IMR-90 (cell line): ENCODE results near the gene FNBP1L.

Experiments
- CEBPB ChIP-seq: IDR thresholded peaks from 2 replicates; pipeline ENCODE4 v1.6.1; 2012; ENCODE audit warnings: low read depth, low read length, improper control_type of control experiment
- ELK1 ChIP-seq: fragments of 150-350 bp; IDR thresholded peaks from 2 replicates; pipeline ENCODE4 v1.6.1; 2016; ENCODE audit warnings: low read depth, mild to moderate bottlenecking, low read length, moderate library complexity, borderline replicate concordance
- FOS ChIP-seq: fragments of 150-350 bp; IDR thresholded peaks from 2 replicates; pipeline ENCODE4 v1.6.1; 2016; ENCODE audit warnings: low read depth, low read length
- MXI1 ChIP-seq: IDR thresholded peaks from 2 replicates; pipeline ENCODE4 v1.6.1; 2012; ENCODE audit warnings: low read depth, mild to moderate bottlenecking, low read length, moderate library complexity, borderline replicate concordance
- POLR2A ChIP-seq: IDR thresholded peaks from 2 replicates; pipeline ENCODE4 v1.6.1; 2012; ENCODE audit warnings: mild to moderate bottlenecking, low read depth, low read length
- RAD21 ChIP-seq: IDR thresholded peaks from 2 replicates; pipeline ENCODE4 v1.6.1; 2012; ENCODE audit warnings: low read length, improper control_type of control experiment
- SMC3 ChIP-seq: fragments of 150-350 bp; IDR thresholded peaks from 2 replicates; pipeline ENCODE4 v1.6.1; 2016; ENCODE audit warnings: low read depth, mild to moderate bottlenecking, antibody characterized with exemption, low read length, moderate library complexity
- TF ChIP-seq, protein P1 (sequence below): conservative IDR thresholded peaks from 2 replicates; pipeline ENCODE4 v1.5.1; 2012; ENCODE audit warnings: mild to moderate bottlenecking, low read depth, low read length, improper control_type of control experiment

- TF ChIP-seq SMC3 (no peak), MXI1 (no peak), POLR2A (no peak), RAD21 (no peak), CEBPB (no peak), ELK1 (no peak), FOS (no peak)
- TF ChIP-seq, protein P1, sequence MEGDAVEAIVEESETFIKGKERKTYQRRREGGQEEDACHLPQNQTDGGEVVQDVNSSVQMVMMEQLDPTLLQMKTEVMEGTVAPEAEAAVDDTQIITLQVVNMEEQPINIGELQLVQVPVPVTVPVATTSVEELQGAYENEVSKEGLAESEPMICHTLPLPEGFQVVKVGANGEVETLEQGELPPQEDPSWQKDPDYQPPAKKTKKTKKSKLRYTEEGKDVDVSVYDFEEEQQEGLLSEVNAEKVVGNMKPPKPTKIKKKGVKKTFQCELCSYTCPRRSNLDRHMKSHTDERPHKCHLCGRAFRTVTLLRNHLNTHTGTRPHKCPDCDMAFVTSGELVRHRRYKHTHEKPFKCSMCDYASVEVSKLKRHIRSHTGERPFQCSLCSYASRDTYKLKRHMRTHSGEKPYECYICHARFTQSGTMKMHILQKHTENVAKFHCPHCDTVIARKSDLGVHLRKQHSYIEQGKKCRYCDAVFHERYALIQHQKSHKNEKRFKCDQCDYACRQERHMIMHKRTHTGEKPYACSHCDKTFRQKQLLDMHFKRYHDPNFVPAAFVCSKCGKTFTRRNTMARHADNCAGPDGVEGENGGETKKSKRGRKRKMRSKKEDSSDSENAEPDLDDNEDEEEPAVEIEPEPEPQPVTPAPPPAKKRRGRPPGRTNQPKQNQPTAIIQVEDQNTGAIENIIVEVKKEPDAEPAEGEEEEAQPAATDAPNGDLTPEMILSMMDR, result no peak
These were observed 5.8 kb upstream of the FNBP1L start for GRCh38 chr1:93442008-93442666.
